HG03432 (cell line): ENCODE results near the gene LPP.
"Not testable (repeated sequence)": the region's sequence is repeated elsewhere in the genome, so short reads cannot be mapped to it uniquely, and the experiment has no call there.

ENCODE experiments used
- ATAC-seq: cut with Tn5 transposase; IDR thresholded peaks from one replicate; pipeline ENCODE4 v1.9.1; 2021; ENCODE audit warnings: mild to moderate bottlenecking, moderate library complexity; ENCODE audit not compliant: unreplicated experiment

Gene LPP

GRCh38 chr3:188605905-188606304 is 451.9 kb downstream of the LPP start:
- ATAC-seq, result no peak

GRCh38 chr3:188607805-188608315 is 453.9 kb downstream of the LPP start:
- ATAC-seq, result no peak

- no peak for ATAC-seq
These were observed 454.4 kb downstream of the LPP start for GRCh38 chr3:188608401-188608800.

- ATAC-seq, result not testable (repeated sequence)
These were observed 459.8 kb downstream of the LPP start for GRCh38 chr3:188613721-188614120.

- no peak for ATAC-seq
These were observed 463.3 kb downstream of the LPP start for GRCh38 chr3:188617270-188617669.

GRCh38 chr3:188617988-188618701 is 464.2 kb downstream of the LPP start:
- ATAC-seq, result no peak

GRCh38 chr3:188620752-188621151 is 466.8 kb downstream of the LPP start:
- no peak for ATAC-seq

GRCh38 chr3:188624384-188624783 is 470.4 kb downstream of the LPP start:
- ATAC-seq, result no peak

GRCh38 chr3:188624828-188625227 is 470.9 kb downstream of the LPP start:
- ATAC-seq, result no peak

- no peak for ATAC-seq
These were observed 473.7 kb downstream of the LPP start for GRCh38 chr3:188627652-188628051.

- no peak for ATAC-seq
These were observed 477.5 kb downstream of the LPP start for GRCh38 chr3:188631291-188632010.

- no peak for ATAC-seq
These were observed 479.2 kb downstream of the LPP start for GRCh38 chr3:188633206-188633605.

GRCh38 chr3:188634285-188634684 is 480.3 kb downstream of the LPP start:
- no peak for ATAC-seq

- no peak for ATAC-seq
These were observed 481.5 kb downstream of the LPP start for GRCh38 chr3:188635258-188636042.

GRCh38 chr3:188636292-188636691 is 482.3 kb downstream of the LPP start:
- not testable (repeated sequence) for ATAC-seq

- no peak for ATAC-seq
These were observed 487.1 kb downstream of the LPP start for GRCh38 chr3:188641076-188641475.

GRCh38 chr3:188643736-188644135 is 489.8 kb downstream of the LPP start:
- no peak for ATAC-seq

- no peak for ATAC-seq
These were observed 492.6 kb downstream of the LPP start for GRCh38 chr3:188646592-188646991.

GRCh38 chr3:188647237-188647636 is 493.3 kb downstream of the LPP start:
- no peak for ATAC-seq

- no peak for ATAC-seq
These were observed 495.6 kb downstream of the LPP start for GRCh38 chr3:188649521-188649920.

GRCh38 chr3:188656196-188656982 is 502.4 kb downstream of the LPP start:
- no peak for ATAC-seq
